Caki2 (cell line): ENCODE data around the gene SAMD11. TPM values are rescaled to one million over a fixed set of nuclear protein-coding genes. Genes with fewer than 3 reads are reported as not detected.
A peak's percentile ranks its signal among the peaks of the same experiment; 100 is the strongest.

Experiments used
- DNase-seq: peaks from one replicate; pipeline ENCODE4 v3.0.0-alpha.2; 2015; ENCODE audit warnings: low read depth
- in situ Hi-C: cut with HindIII; loops from 2 replicates; pipeline ENCODE4 v1.10.0; 2016; ENCODE audit warnings: low sequenced_read_pairs, low pct_unique_long_range_greater_than_20kb, mixed read lengths
- total RNA-seq: library from RNA; depleted of rRNA; stranded (reverse); fragments of >200 nt; shearing (Covaris generic); gene quantifications from 2 replicates; pipeline ENCODE4 v1.2.3, GENCODE V29; 2014; ENCODE audit warnings: low replicate concordance

Gene SAMD11
- total RNA-seq, 1 experiment from 2014 or later = 69.4 TPM

- in situ Hi-C loops = no loop called here
- no peak for DNase-seq
These were observed 3.5 kb downstream of the SAMD11 start for GRCh38 chr1:927234-927633.

- no peak for DNase-seq
- in situ Hi-C loops = no loop called here
These were observed 4.0 kb downstream of the SAMD11 start for GRCh38 chr1:927748-928147.

DNA sequence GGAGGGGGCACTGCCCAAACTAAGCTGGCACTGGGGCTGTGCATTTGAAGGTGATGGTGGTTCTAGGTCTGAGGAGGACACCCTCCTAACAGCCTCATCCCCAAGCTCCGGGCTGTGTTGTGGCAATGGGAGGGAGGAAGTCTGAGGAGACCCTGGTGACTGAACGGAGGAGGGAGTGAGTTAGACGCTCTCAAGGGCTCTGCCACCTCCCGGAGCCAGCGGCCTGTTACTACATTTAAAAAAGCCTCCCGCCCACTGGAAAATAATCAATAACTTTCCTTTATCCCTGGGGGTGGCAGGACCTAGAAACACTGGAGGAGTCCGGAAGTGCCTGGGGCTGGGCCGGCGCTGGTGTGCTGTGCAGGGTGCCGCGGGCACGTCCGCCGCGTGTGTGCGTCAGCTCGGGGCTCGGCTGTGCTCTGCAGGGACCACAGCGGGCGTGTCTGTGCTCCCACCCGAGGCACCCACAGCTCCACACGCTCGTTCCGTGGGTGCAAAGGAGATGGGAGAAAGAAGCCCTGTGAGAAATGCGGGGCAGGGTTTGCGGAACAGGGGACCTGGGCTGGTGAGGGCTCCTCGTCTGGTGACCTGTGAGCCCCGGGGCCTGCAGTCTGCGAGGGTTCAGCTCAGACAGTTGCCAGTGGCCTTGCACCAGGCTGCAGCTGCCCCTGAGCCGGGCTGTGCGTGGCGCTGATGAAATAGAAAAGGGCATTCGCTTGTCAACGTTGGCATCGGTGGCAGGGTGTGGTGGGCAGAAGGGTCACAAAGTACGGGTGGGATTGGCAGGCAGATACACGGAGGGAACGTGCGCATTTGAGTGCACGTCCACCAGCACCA lies 5.3 kb downstream of the SAMD11 start:
- in situ Hi-C loops = no loop called here
- no peak for DNase-seq

DNA sequence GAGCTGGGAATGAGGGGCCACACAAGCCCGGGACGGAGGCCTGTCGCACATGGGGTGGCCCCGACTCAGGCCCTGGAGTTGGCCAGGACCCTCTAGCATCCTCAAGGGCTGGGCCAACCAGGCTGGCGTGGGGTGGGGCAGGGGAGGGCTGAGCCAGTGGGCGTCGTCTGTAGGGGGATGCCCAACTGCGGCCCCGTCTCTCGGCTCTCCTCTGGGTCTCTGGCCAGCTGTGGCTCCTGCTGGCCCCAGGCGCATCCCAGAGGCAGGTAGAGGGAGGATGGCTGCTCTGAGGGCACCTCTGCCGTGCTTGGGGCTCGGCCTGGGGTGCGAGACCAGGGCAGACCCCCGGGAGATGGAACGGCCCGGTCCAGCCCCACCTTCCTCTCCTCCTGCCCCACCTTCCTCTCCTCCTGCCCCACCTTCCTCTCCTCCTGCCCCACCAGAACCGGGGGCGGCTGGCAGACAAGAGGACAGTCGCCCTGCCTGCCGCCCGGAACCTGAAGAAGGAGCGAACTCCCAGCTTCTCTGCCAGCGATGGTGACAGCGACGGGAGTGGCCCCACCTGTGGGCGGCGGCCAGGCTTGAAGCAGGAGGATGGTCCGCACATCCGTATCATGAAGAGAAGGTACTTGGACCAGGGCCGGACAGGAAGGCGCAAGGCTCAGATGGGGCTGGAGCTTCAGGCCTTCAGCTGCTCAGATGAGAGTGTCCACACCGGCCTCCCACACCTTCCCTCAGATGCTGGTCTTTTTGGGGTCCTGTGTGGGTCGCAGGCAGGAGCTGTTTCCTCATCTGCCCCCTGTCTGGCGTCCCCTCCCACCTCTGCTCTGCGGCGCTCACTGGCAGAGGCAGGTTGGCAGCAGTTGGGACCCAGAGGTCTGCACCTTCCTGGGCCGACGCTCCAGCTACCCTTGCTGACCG lies 6.2 kb downstream of the SAMD11 start:
- in situ Hi-C loops = no loop called here

GRCh38 chr1:930633-931138 lies 7.0 kb downstream of the SAMD11 start:
- no peak for DNase-seq
- in situ Hi-C loops = no loop called here

More for the DNA sequence above, 6.2 kb downstream of the SAMD11 start:
- DNase-seq = no peak

GRCh38 chr1:931380-932172 lies 7.9 kb downstream of the SAMD11 start:
- in situ Hi-C loops = no loop called here
- DNase-seq = no peak

DNA sequence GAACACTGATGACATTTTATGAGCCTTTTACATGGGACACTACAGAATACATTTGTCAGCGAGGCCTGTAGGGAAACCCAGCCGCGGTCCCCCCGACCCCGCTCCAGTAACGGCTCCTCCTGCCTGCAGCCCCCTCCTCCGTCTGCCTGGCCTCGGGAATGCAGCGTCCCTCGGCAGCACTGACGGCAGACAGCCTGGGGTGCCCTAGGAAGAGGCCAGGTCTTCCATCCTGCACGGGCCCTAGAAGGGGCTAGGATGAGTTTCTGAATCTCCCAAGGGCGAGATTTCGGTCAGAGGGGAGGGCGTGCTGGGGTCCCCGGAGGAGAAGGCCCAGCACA lies 8.4 kb downstream of the SAMD11 start:
- in situ Hi-C loops = no loop called here
- DNase-seq = no peak

DNA sequence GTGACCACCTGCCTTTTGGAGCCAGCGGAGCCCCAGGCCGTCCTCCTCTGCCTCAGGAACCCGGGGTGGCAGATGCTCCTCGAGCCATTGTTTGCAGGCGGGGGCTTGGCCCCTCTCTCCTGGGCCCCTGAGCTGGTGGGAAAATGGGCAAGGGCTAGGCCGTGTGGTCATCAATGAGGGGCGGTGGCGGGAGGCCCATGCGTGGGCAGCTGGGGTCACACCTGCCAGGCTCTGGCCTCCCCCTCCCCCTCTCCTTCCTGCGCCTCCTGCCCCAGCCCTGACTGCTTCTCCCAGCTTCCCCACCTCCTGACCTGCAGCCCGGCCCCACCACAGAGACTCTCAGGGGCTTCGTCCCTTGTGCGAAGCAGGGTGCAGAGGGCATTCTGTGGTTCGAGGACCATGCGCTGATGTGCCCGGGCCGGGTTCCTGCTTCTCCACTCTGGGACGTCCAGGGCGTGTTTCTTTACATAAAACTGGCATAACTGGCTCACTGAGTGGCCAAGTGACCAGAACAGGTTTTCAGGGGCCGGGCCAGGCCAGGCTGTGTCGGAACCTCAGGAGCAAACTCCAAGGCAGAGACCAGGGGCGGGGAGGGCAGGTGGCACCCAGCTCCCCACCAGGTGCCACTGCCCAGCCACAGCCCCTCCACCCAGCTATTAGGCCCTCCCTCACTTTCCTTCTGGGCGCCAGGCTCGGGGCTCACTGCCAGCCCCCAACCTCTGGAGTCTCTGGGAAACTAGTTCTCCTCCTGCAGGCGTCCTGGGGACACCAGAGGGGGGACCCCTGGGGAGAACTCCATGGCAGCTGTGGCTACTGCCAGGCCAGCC lies 9.3 kb downstream of the SAMD11 start:
- in situ Hi-C loops = no loop called here
- DNase-seq = no peak

GRCh38 chr1:933603-933940 lies 9.8 kb downstream of the SAMD11 start:
- DNase-seq = no peak
- in situ Hi-C loops = no loop called here

GRCh38 chr1:934991-935750 lies 11.4 kb downstream of the SAMD11 start:
- in situ Hi-C loops = no loop called here
- no peak for DNase-seq

DNA sequence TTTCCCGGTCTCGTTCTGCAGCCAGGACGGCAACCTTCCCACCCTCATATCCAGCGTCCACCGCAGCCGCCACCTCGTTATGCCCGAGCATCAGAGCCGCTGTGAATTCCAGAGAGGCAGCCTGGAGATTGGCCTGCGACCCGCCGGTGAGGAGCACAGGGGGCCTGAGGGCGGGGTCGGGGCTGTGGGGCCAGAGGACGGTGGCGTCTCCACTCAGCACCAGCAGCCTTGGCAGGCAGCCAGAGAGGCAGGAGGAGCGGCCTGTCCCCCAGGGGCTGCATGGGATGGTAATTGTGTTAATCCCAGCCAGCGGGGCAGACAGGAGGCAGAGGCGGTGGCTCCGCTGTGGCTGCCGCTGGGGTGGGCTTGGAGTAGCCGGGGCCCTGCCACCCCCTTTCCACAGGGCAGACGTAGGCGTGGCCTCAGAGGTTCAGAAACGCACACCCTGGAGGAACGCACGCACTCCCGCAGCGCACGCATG lies 12.1 kb downstream of the SAMD11 start:
- in situ Hi-C loops = no loop called here
- DNase-seq = no peak

- no peak for DNase-seq
These were observed 12.9 kb downstream of the SAMD11 start for GRCh38 chr1:936348-937264.

GRCh38 chr1:937521-937920 lies 13.8 kb downstream of the SAMD11 start:
- in situ Hi-C loops = no loop called here
- DNase-seq = no peak

More at GRCh38 chr1:936348-937264, 12.9 kb downstream of the SAMD11 start:
- in situ Hi-C loops = no loop called here

DNA sequence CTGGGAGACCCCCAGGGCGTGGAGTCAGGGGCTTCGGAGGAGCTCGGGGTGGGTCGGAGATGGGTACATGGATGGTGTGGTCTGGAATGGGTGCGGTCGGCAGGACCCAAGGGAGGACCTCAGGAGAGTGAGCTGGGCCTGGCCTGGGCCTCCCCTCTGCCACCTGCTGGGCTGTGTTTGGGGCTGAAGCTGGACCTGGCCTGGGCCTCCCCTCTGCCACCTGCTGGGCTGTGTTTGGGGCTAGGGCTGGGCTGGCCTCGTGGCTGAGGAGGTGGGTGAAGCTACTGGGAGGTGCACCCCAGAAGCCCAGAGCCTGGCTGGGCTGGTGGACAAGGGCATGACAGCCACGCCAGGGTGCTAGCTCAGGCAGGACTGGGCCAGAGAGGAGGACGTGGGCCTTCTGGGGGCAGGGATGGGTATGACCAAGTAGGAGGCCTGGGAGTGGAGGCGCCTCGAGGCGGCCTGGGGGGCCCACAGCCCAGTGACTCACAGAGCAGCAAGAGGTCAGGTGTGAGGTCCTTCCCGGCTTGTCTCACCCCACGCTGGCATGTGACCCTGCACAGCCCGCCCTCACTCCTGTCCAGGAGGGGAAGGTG lies 14.5 kb downstream of the SAMD11 start:
- peak; percentile 88 for DNase-seq
- in situ Hi-C loops = no loop called here

DNA sequence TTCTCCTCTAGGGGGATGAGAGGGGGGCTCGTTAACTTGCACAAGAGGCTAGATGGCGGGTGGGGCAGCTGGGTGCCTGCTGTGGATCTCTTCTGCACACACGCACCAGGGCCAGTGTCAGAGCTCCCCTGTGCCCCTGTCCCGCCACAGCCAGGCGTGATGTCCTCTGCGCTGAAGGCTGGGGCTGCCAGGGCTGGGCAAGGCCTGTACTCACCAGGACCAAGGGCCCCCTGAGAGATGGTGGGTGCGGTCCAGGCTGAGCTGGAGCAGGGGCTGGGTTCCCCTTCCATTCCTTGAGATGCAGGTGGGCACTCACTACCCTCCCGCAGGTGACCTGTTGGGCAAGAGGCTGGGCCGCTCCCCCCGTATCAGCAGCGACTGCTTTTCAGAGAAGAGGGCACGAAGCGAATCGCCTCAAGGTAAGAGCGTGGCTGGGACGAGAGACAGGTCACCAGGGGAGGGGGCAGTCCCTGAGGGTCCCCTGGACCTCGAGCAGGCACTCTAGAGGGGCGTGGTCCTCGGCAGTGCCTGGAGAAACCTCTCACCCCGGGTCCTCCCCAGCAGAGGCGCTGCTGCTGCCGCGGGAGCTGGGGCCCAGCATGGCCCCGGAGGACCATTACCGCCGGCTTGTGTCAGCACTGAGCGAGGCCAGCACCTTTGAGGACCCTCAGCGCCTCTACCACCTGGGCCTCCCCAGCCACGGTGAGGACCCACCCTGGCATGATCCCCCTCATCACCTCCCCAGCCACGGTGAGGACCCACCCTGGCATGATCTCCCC lies 15.2 kb downstream of the SAMD11 start:
- in situ Hi-C loops = no loop called here

More for the DNA sequence above, 15.2 kb downstream of the SAMD11 start:
- no peak for DNase-seq
